Naive thymus-derived CD8-positive, alpha-beta T cell (primary cell): ENCODE measurements around the gene GJA8. TPM values are rescaled to one million over a fixed set of nuclear protein-coding genes. Genes with fewer than 3 reads are reported as not detected.
A peak's percentile ranks its signal among the peaks of the same experiment; 100 is the strongest.
"Not testable (repeated sequence)": the region's sequence is repeated elsewhere in the genome, so short reads cannot be mapped to it uniquely, and the experiment has no call there.

ENCODE experiments used
- ATAC-seq, 2 donors: fragments of 150-1000 bp; cut with Tn5 transposase in 1 of 2; sonication (Bioruptor Pico), chemical (Tn5 transposase) in 1 of 2; 1 replicate in 1 of 2; 2 replicates in 1 of 2; pipeline ENCODE4 v1.10.0; 2021; ENCODE audit warnings: mild to moderate bottlenecking in 2 of 2, moderate library complexity in 2 of 2
- POLR2A ChIA-PET: fragments of 350-600 bp; sonication (Branson Sonifier 250); formaldehyde crosslinking; loops from one replicate; lab custom pipeline; 2021; ENCODE audit warnings: antibody characterized with exemption; lab: Charles Lee
- DNase-seq, 10 donors: peaks; one replicate each; pipeline versions ENCODE4 v3.0.0 to v3.0.0-alpha.2; 2020 to 2022
- H3K27ac Mint-ChIP-seq, 10 donors: one replicate each; pipeline ENCODE4 v1.8.0; 2020 to 2022; ENCODE audit warnings: mild to moderate bottlenecking in 10 of 10, mixed read lengths in 10 of 10, moderate library complexity in 4 of 10, inconsistent platforms in 1 of 10
- H3K27me3 Mint-ChIP-seq, 5 donors: one replicate each; pipeline ENCODE4 v1.8.0; 2021 to 2022; ENCODE audit warnings: mixed read lengths in 5 of 5
- H3K36me3 Mint-ChIP-seq, 3 donors: one replicate each; pipeline ENCODE4 v1.8.0; 2020 to 2022; ENCODE audit warnings: mixed read lengths in 3 of 3, mild to moderate bottlenecking in 2 of 3, inconsistent platforms in 1 of 3
- H3K4me1 Mint-ChIP-seq, 4 donors: one replicate each; pipeline ENCODE4 v1.8.0; 2021 to 2022; ENCODE audit warnings: mixed read lengths in 4 of 4
- H3K4me3 Mint-ChIP-seq, 10 donors: one replicate each; pipeline ENCODE4 v1.8.0; 2020 to 2022; ENCODE audit warnings: mild to moderate bottlenecking in 10 of 10, mixed read lengths in 10 of 10, moderate library complexity in 6 of 10, inconsistent platforms in 1 of 10
- H3K9me3 Mint-ChIP-seq, 9 donors: one replicate each; pipeline ENCODE4 v1.8.0; 2020 to 2022; ENCODE audit warnings: mixed read lengths in 9 of 9, mild to moderate bottlenecking in 3 of 9, inconsistent platforms in 1 of 9, moderate library complexity in 1 of 9
- polyA plus RNA-seq, 3 donors: library from polyadenylated mRNA; unstranded; fragments of 300-500 nt; fragmentation: Illumina TruSeq; gene quantifications; one replicate each; pipeline ENCODE4 v1.2.3, GENCODE V29; 2021
- total RNA-seq, 8 experiments: library from RNA in 2 of 8; stranded (reverse) in 2 of 8; gene quantifications; one replicate each; pipeline ENCODE4 v1.2.3 and lab custom pipeline; 2021 to 2026

Gene GJA8
- total and polyA plus RNA-seq, 5 experiments from 2014 or later = not detected

- H3K27ac Mint-ChIP-seq, H3K27me3 Mint-ChIP-seq, POLR2A ChIA-PET, DNase-seq, ATAC-seq, H3K4me3 Mint-ChIP-seq, H3K9me3 Mint-ChIP-seq: not testable (repeated sequence)
- H3K36me3 Mint-ChIP-seq = peaks cover 0 to 31% (median 4%) of the 10 kb centered on the region in 3 donors
- peaks cover 18 to 31% (median 26%) of the 10 kb centered on the region in 4 donors for H3K4me1 Mint-ChIP-seq
Measured at GRCh38 chr1:147935296-147935695, 32.7 kb downstream of the GJA8 start.

GRCh38 chr1:147940456-147940855 lies 37.9 kb downstream of the GJA8 start:
- H3K4me1 Mint-ChIP-seq, H3K27ac Mint-ChIP-seq, POLR2A ChIA-PET, DNase-seq, H3K9me3 Mint-ChIP-seq, H3K27me3 Mint-ChIP-seq, H3K4me3 Mint-ChIP-seq, ATAC-seq: not testable (repeated sequence)
- peaks cover 0 to 27% (median 4%) of the 10 kb centered on the region in 3 donors for H3K36me3 Mint-ChIP-seq

- H3K4me3 Mint-ChIP-seq, H3K9me3 Mint-ChIP-seq, H3K27me3 Mint-ChIP-seq, H3K4me1 Mint-ChIP-seq, POLR2A ChIA-PET, H3K27ac Mint-ChIP-seq, DNase-seq, ATAC-seq: not testable (repeated sequence)
- peaks cover 0 to 21% (median 2%) of the 10 kb centered on the region in 3 donors for H3K36me3 Mint-ChIP-seq
Measured at GRCh38 chr1:147942563-147942962, 40.0 kb downstream of the GJA8 start.

GRCh38 chr1:147949517-147949916 lies 46.9 kb downstream of the GJA8 start:
- H3K27ac Mint-ChIP-seq, H3K4me3 Mint-ChIP-seq, H3K9me3 Mint-ChIP-seq, POLR2A ChIA-PET, ATAC-seq, H3K4me1 Mint-ChIP-seq, H3K27me3 Mint-ChIP-seq: not testable (repeated sequence)
- peaks cover 0 to 13% (median 0%) of the 10 kb centered on the region in 3 donors for H3K36me3 Mint-ChIP-seq
- peak in 1 of 10 donors; percentile 49 for DNase-seq

Other genes starting within 250 kb of the GJA8 start
- 10 to 100 TPM; 17.5 TPM for gene ACP6, start 232.3 kb upstream of the GJA8 start, total RNA-seq
- 10 to 100 TPM; 11.3 to 20.2 (median 11.3) TPM for gene ACP6, start 232.3 kb upstream of the GJA8 start, polyA plus RNA-seq
- not detected for gene GJA5, start 142.2 kb upstream of the GJA8 start, total RNA-seq
- gene GJA5, start 142.2 kb upstream of the GJA8 start, polyA plus RNA-seq = not detected
- gene GPR89B, start 25.6 kb downstream of the GJA8 start, total RNA-seq = 10 to 100 TPM; 36.5 to 36.6 TPM
- 10 to 100 TPM; 10.2 to 18.2 (median 12.6) TPM for gene GPR89B, start 25.6 kb downstream of the GJA8 start, polyA plus RNA-seq
- 10 to 100 TPM; 30.4 to 30.6 TPM for gene NBPF11, start 249.5 kb downstream of the GJA8 start, total RNA-seq
- 1 to 10 TPM; 1.1 to 6.2 (median 1.8) TPM for gene NBPF11, start 249.5 kb downstream of the GJA8 start, polyA plus RNA-seq